Caco-2 (cell line): Measurements from ENCODE around the gene CRYBG3. TPM values are rescaled to one million over a fixed set of nuclear protein-coding genes. Genes with fewer than 3 reads are reported as not detected.

Experiments
- BruUV-seq: library from RNA; stranded (reverse); fragments of 400-500 nt; replicated peaks from 2 replicates; lab custom pipeline; 2021; lab: Mats Ljungman, UMichigan
- CTCF ChIA-PET: fragments of 300-600 bp; sonication (Branson Sonifier 250); formaldehyde crosslinking; loops from one replicate; lab custom pipeline; 2022; ENCODE audit warnings: antibody characterized with exemption; lab: Charles Lee
- POLR2A ChIA-PET: fragments of 300-600 bp; sonication (Branson Sonifier 250); formaldehyde crosslinking; loops from one replicate; lab custom pipeline; 2022; ENCODE audit warnings: antibody characterized with exemption; lab: Charles Lee
- DNase-seq, 2 experiments: peaks; one replicate each; pipeline versions ENCODE4 v3.0.0 to v3.0.0-alpha.2; 2020 to 2022
- H3K27me3 ChIP-seq: replicated peaks from 2 replicates; pipeline ENCODE4 v1.6.0; 2011; ENCODE audit warnings: low read length; ENCODE audit not compliant: control insufficient read depth, insufficient read depth
- H3K36me3 ChIP-seq: 2 replicates; pipeline ENCODE4 v1.5.1; 2011; ENCODE audit warnings: low read length; ENCODE audit not compliant: control insufficient read depth, insufficient read depth
- H3K4me1 ChIP-seq: fragments of 250-450 bp; sonication (Bioruptor Pico); 2 replicates; pipeline ENCODE4 v1.5.1; 2020; ENCODE audit warnings: mild to moderate bottlenecking
- H3K4me3 ChIP-seq: 2 replicates; pipeline ENCODE4 v1.5.1; 2011; ENCODE audit warnings: low read depth, mild to moderate bottlenecking, control low read depth, low read length
- H3K9me3 ChIP-seq: fragments of 250-450 bp; sonication (Bioruptor Pico); 2 replicates; pipeline ENCODE4 v1.5.1; 2020; ENCODE audit warnings: mild to moderate bottlenecking, moderate library complexity
- H3K27ac Mint-ChIP-seq: one replicate; pipeline ENCODE4 v1.8.0; 2022; ENCODE audit warnings: mixed read lengths; ENCODE audit not compliant: unreplicated experiment
- H3K27me3 Mint-ChIP-seq: one replicate; pipeline ENCODE4 v1.8.0; 2022; ENCODE audit warnings: mixed read lengths; ENCODE audit not compliant: insufficient read depth, unreplicated experiment
- H3K36me3 Mint-ChIP-seq: one replicate; pipeline ENCODE4 v1.8.0; 2022; ENCODE audit warnings: mild to moderate bottlenecking, mixed read lengths; ENCODE audit not compliant: insufficient read depth, unreplicated experiment
- H3K4me1 Mint-ChIP-seq: one replicate; pipeline ENCODE4 v1.8.0; 2022; ENCODE audit warnings: low read depth, mixed read lengths; ENCODE audit not compliant: unreplicated experiment
- H3K4me3 Mint-ChIP-seq: one replicate; pipeline ENCODE4 v1.8.0; 2022; ENCODE audit warnings: mild to moderate bottlenecking, moderate library complexity, mixed read lengths; ENCODE audit not compliant: unreplicated experiment
- H3K9me3 Mint-ChIP-seq: one replicate; pipeline ENCODE4 v1.8.0; 2022; ENCODE audit warnings: mixed read lengths; ENCODE audit not compliant: unreplicated experiment
- intact Hi-C: fragments of 100-400 bp; cut with micrococcal nuclease; formaldehyde crosslinking; loops from one replicate; pipeline ENCODE4 v1.10.0; 2022; ENCODE audit not compliant: unreplicated experiment
- total RNA-seq: library from RNA; stranded (reverse); gene quantifications from 2 replicates; pipeline ENCODE4 v1.2.3, GENCODE V29; 2022
- TF ChIP-seq, protein P1 (sequence below), 2 experiments: fragments of 200-600 bp in 1 of 2; IDR thresholded peaks; 1 replicate in 1 of 2; 2 replicates in 1 of 2; pipeline versions ENCODE4 v1.5.1 to v1.8.0; 2011 to 2022; ENCODE audit warnings: antibody characterized with exemption in 1 of 2, control low read depth in 1 of 2, inconsistent platforms in 1 of 2, low read depth in 1 of 2, low read length in 1 of 2, mild to moderate bottlenecking in 1 of 2, moderate library complexity in 1 of 2; ENCODE audit not compliant: insufficient read depth in 1 of 2, severe bottlenecking in 1 of 2, unreplicated experiment in 1 of 2

The CRYBG3 gene
- total RNA-seq, 1 experiment from 2014 or later, result 1.3 TPM

DNA sequence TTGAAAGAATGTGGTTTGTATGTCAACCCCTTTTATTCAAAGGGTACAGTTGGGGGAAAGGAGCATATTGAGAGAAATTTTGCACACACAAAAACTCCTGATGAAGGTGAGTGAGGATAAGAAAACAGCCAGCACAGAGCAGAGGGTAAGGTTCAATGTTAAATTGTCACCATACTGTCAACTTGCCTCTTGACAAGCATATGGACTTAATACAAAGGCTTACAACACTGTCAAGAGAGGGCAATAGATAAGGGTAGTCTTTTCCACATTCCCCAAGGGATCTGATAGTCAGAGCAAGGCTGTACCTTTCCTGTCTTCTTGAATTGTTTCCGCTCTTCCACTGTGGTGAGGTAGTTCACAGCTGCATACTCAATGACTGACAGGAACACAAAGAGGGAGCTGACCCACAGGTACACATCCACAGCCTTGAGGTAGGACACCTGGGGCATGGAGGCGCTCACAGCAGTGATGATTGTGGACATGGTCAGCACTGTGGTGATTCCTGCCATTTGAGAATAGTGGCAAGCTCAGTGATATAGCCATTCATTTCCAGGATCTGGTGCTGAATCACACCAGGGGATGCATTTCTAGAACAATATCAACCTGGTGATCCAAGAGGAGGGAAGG lies 170.8 kb downstream of the CRYBG3 start:
- no peak overlapping the region for H3K4me3 ChIP-seq
- no peak for DNase-seq
- Mint-ChIP-seq H3K27ac (no peak overlapping the region), H3K27me3 (peaks cover 3% of the 10 kb centered on the region), H3K4me3 (no peak overlapping the region), H3K36me3 (no peaks in the 10 kb centered on the region), H3K4me1 (no peaks in the 10 kb centered on the region), H3K9me3 (peaks cover 9% of the 10 kb centered on the region)
- TF ChIP-seq, protein P1, sequence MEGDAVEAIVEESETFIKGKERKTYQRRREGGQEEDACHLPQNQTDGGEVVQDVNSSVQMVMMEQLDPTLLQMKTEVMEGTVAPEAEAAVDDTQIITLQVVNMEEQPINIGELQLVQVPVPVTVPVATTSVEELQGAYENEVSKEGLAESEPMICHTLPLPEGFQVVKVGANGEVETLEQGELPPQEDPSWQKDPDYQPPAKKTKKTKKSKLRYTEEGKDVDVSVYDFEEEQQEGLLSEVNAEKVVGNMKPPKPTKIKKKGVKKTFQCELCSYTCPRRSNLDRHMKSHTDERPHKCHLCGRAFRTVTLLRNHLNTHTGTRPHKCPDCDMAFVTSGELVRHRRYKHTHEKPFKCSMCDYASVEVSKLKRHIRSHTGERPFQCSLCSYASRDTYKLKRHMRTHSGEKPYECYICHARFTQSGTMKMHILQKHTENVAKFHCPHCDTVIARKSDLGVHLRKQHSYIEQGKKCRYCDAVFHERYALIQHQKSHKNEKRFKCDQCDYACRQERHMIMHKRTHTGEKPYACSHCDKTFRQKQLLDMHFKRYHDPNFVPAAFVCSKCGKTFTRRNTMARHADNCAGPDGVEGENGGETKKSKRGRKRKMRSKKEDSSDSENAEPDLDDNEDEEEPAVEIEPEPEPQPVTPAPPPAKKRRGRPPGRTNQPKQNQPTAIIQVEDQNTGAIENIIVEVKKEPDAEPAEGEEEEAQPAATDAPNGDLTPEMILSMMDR (IDR thresholded peaks at IDR 0.05; ENCODE audit: insufficient read depth in 1 of 2, low read depth in 1 of 2, low read length in 1 of 2, severe bottlenecking in 1 of 2, unreplicated experiment in 1 of 2), result no peak
- POLR2A ChIA-PET, result interaction anchor here (0.6 kb wide), 1 partner anchor 22 kb away, joined by 3 read pairs; no protein-coding TSS in a partner anchor
- no peaks in the 10 kb centered on the region for H3K27me3 ChIP-seq
- H3K4me1 ChIP-seq, result 0 out of 2 replicates have a peak, but pooled peaks cover 9% of the 10 kb centered on the region
- H3K9me3 ChIP-seq, result no peaks in the 10 kb centered on the region
- BruUV-seq, result no TSS peak
- intact Hi-C loops, result no loop called here
- no peaks in the 10 kb centered on the region for H3K36me3 ChIP-seq
- CTCF ChIA-PET, result interaction anchor here (0.6 kb wide), 1 partner anchor 17 kb away, joined by 3 read pairs; no protein-coding TSS in a partner anchor

DNA sequence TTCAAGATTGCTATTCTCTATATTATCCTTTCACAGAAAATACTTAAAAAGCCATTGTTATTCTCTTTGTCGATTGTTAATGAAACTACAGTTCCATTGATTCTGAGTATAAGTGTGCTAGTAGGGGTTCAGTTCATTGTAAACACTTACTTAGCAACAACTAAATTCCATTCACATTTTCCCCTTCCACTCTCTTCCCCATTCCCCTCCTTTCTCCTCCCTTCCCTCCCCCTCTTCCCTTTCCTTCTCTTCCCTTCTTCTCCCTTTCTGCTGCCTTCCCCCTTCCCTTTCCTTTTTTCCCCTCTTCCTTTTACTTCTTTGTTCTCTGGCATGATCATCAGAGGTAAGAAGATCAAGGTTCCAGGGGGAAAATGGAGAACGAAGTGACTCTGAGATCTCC lies 171.7 kb downstream of the CRYBG3 start:
- Histone ChIP-seq H3K36me3 (no peaks in the 10 kb centered on the region), H3K4me1 (0 out of 2 replicates have a peak, but pooled peaks cover 9% of the 10 kb centered on the region), H3K9me3 (no peaks in the 10 kb centered on the region), H3K4me3 (no peak overlapping the region), H3K27me3 (no peaks in the 10 kb centered on the region)
- H3K36me3 Mint-ChIP-seq, result no peaks in the 10 kb centered on the region
- CTCF ChIA-PET, result no interaction called here
- H3K9me3 Mint-ChIP-seq, result peaks cover 3% of the 10 kb centered on the region
- H3K27me3 Mint-ChIP-seq, result peaks cover 3% of the 10 kb centered on the region
- H3K4me3 Mint-ChIP-seq, result no peak overlapping the region
- no peaks in the 10 kb centered on the region for H3K4me1 Mint-ChIP-seq
- BruUV-seq, result no TSS peak
- POLR2A ChIA-PET, result no interaction called here
- H3K27ac Mint-ChIP-seq, result no peak overlapping the region
- no peak for DNase-seq
- intact Hi-C loops, result no loop called here
- TF ChIP-seq, protein P1 (IDR thresholded peaks at IDR 0.05; ENCODE audit: insufficient read depth in 1 of 2, low read depth in 1 of 2, low read length in 1 of 2, severe bottlenecking in 1 of 2, unreplicated experiment in 1 of 2), result no peak

DNA sequence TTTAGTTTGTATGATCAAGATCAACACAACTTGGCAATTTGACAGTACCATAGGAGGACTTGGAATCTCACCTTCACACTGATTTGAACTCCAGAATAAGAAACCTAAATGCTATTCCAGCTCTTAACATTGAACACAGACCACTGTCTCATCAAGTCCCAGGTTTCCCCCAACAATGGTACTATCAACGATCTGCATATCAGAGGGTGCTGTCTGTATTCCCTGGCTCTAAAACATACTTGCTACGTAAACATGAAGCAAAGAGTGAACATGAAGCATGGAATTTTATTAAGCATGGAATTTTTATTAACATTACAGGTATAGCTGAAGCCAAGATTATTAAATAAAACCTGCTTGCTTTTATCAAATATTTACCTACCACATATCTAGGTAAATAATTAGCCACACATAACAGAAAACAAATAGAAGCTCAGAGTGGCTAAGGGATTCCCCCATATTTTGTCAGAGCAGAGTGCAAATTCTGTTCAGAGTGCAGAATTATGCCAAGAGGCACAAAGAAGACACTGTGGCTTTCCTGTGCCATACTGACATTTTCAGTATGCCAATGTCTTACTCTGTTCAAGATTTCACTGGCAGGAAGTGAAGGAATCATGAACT lies 172.6 kb downstream of the CRYBG3 start:
- Mint-ChIP-seq H3K4me3 (no peak overlapping the region), H3K27me3 (peaks cover 5% of the 10 kb centered on the region), H3K4me1 (no peaks in the 10 kb centered on the region), H3K9me3 (no peaks in the 10 kb centered on the region), H3K27ac (no peak overlapping the region), H3K36me3 (no peaks in the 10 kb centered on the region)
- TF ChIP-seq, protein P1 (IDR thresholded peaks at IDR 0.05; ENCODE audit: insufficient read depth in 1 of 2, low read depth in 1 of 2, low read length in 1 of 2, severe bottlenecking in 1 of 2, unreplicated experiment in 1 of 2), result no peak
- no peak for DNase-seq
- intact Hi-C loops, result no loop called here
- H3K4me3 ChIP-seq, result no peak overlapping the region
- H3K9me3 ChIP-seq, result no peaks in the 10 kb centered on the region
- H3K4me1 ChIP-seq, result 0 out of 2 replicates have a peak, but pooled peaks cover 9% of the 10 kb centered on the region
- H3K36me3 ChIP-seq, result no peaks in the 10 kb centered on the region
- no peaks in the 10 kb centered on the region for H3K27me3 ChIP-seq
- no TSS peak for BruUV-seq
- CTCF ChIA-PET, result no interaction called here
- POLR2A ChIA-PET, result no interaction called here

Other genes starting within 250 kb of the CRYBG3 start
- 2.0 and 3.2 TPM in 2 replicates for gene ARL6, start 57.3 kb upstream of the CRYBG3 start, total RNA-seq
- 25.0 TPM in 2 replicates for gene RIOX2, start 150.4 kb downstream of the CRYBG3 start, total RNA-seq
- not detected in 2 replicates for gene GABRR3, start 213.3 kb downstream of the CRYBG3 start, total RNA-seq